GM10266 (cell line): ENCODE measurements around the gene BPIFB2.

Source experiments
- DNase-seq: peaks from one replicate; pipeline ENCODE4 v3.0.0; 2012; ENCODE audit errors: extremely low spot score
- CTCF ChIP-seq: IDR thresholded peaks from 2 replicates; pipeline ENCODE4 v1.5.1; 2012; ENCODE audit warnings: mild to moderate bottlenecking, low read depth; ENCODE audit not compliant: control insufficient read depth, insufficient read depth; ENCODE audit errors: missing control alignments

BPIFB2 gene

GRCh38 chr20:33022694-33023438 is 15.4 kb downstream of the BPIFB2 start:
- no peak for DNase-seq
- no peak for TF ChIP-seq CTCF

GRCh38 chr20:33023439-33024242 is 16.1 kb downstream of the BPIFB2 start:
- no peak for TF ChIP-seq CTCF
- DNase-seq, result no peak

- DNase-seq, result no peak
- no peak for TF ChIP-seq CTCF
Observed at GRCh38 chr20:33024243-33024560, 16.7 kb downstream of the BPIFB2 start.

- DNase-seq, result no peak
- no peak for TF ChIP-seq CTCF
Observed at GRCh38 chr20:33024609-33025317, 17.3 kb downstream of the BPIFB2 start.

- DNase-seq, result no peak
- TF ChIP-seq CTCF, result no peak
Observed at GRCh38 chr20:33025318-33025876, 17.9 kb downstream of the BPIFB2 start.

GRCh38 chr20:33026072-33026778 is 18.7 kb downstream of the BPIFB2 start:
- TF ChIP-seq CTCF, result no peak
- DNase-seq, result no peak
